Head of caudate nucleus (tissue), 42 donors: ENCODE results near the gene C19orf85.
"Not testable (repeated sequence)": the region's sequence is repeated elsewhere in the genome, so short reads cannot be mapped to it uniquely, and the experiment has no call there.

Experiments
- DNase-seq, 42 donors: peaks; one replicate each; pipeline versions ENCODE4 v3.0.0 to v3.0.0-alpha.2; 2020 to 2021; ENCODE audit warnings: mixed read lengths in 7 of 42
- intact Hi-C: fragments of 100-400 bp; cut with DNase I; formaldehyde crosslinking; loops from one replicate; pipeline ENCODE4 v1.15.0; 2022

The C19orf85 gene

DNA sequence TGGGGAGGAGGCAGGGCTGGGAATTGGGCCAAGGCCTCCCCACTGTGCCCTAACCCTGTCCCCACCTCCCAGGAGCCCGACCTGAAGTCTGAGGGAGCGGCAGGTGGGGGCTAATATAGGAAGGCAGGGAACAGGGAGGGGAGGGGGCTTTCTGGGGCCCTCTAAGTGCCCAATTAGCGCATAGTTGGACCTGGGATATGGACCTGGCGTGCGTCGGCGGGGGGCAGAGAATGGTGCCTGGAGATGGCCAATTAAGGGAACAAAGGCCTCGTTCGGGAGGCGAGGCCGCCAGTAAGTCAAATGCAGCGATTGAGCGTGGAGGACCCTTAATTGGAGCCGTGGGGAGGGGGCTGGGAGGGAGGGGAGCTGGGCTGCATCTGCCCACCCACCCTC, at the start of gene C19orf85:
TSS of gene C19orf85 (minus strand) at position 90 of the 393 bp plus-strand sequence. CDS start 197 bp downstream, outside the sequence.
- intact Hi-C loops = loop anchor here (5.0 kb wide), 1 partner anchor 38 kb away; no protein-coding TSS in a partner anchor
- no peak for DNase-seq

DNA sequence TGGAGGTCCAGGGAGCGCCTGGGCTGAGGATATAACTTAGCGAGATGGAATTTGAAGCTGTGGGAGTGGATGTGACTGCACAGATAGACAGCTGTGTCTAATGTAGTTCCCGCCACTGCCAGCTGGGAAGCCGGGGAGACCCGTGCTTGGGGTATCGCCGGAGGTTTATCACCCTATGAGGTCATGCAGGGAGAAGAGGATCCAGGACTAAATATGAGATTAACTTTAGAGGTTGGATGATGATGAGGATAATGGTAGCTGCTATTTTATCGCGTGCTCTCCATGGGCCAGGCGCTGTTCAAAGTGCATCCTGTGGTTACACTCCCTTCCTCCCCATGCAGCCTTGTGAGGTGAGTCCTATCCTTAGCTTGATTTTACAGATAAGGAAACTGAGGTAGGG, 43.6 kb upstream of the C19orf85 start:
- intact Hi-C loops = no loop called here
- no peak for DNase-seq

DNA sequence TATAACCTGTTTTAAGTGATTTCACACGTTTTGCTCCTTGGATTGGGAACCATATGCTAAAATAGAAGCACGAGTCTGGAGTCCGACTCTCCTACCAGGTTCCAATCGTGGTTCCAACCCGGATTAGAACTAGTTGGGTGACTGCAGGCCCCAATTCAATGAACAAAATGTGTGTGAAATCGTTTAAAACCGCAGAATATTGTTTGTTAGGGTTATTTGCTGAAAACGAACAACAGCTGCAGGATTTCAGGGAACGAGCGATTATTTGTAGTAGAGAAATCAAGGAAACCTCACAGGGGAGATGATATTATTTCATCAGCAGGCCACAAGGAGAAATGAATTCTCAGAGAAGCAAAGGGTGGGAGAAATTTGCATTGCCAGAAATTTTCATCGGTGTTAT, 40.4 kb upstream of the C19orf85 start:
- DNase-seq = no peak
- intact Hi-C loops = loop anchor here (5.0 kb wide), 2 partner anchors 38 to 363 kb away; no protein-coding TSS in a partner anchor

DNA sequence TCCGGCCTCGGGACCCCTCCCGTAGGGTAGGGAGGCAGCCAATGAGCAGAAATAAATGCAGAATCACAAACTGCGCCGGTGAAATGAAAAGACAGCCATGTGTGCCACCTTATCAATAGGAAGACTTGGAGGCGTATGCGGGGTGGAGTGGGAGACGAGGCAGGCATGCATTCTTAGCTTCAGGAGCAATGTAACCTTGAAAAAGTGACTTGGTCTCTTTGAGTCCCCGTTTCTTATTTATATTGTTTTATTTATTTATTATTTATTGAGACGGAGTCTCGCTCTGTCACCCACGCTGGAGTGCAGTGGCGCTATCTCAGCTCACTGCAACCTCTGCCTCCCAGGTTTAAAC, 39.7 kb upstream of the C19orf85 start:
- no peak for DNase-seq
- intact Hi-C loops = loop anchor here (5.0 kb wide), 2 partner anchors 37 to 362 kb away; no protein-coding TSS in a partner anchor

DNA sequence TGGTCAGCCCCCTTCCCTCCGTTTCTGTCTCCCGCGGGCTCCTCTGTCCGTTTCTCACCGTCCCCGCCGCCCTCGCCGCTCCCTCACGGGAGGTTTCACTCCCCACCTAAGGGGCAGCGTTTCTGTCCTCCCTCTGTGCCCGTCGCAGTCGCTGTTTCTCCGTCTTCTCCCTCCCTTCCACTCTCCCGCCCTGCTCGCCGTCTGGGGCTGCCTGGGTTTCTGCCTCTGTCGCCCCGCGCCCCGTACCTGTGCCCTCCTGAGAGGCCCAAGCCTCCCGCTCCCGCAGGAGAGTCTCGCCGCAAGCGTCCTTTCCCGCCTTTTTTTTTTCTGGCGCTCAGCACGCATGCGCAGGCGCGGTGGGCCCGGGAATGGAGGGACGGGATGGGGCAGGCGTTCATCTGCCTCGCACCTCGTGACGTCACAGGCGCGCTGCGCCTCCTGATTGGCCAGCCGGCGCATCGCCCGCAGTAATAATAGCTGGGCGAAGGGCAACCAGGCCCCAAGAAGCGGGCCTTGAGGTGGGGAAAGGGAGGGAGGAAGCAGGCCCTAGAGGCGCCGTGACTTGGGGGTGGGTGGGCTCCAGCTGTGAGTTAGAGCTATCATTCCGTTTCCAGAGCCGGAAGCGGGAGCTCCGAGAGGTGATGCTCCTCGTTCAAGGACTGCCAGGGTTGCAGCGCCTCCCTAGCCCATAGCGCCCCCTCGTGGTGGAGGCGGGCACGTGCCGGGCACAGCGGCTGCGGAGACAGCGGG, 39.1 kb upstream of the C19orf85 start:
- intact Hi-C loops = loop anchor here (5.0 kb wide), 2 partner anchors 36 to 361 kb away; no protein-coding TSS in a partner anchor

DNA sequence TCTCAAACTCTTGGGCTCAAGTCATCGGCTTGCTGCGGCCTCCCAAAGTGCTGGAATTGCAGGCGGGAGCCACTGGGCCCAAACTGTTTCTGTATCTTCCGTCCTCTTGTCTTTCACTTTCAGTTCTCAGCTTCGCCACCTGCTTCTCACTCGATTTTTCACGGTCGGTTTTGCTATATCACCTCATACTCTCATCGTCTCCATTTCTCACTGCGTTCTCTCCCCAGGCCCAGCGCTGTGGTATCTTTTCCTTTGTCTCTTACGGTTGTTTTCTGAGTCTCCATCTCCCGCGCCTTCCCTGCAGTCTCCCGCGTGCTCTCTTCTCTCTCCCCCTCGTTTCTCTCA, 38.6 kb upstream of the C19orf85 start:
- intact Hi-C loops = loop anchor here (5.0 kb wide), 2 partner anchors 36 to 361 kb away; no protein-coding TSS in a partner anchor
- DNase-seq = no peak

More for the DNA sequence above, 39.1 kb upstream of the C19orf85 start:
- DNase-seq = peak; percentile 91 to 99 (median 96)

DNA sequence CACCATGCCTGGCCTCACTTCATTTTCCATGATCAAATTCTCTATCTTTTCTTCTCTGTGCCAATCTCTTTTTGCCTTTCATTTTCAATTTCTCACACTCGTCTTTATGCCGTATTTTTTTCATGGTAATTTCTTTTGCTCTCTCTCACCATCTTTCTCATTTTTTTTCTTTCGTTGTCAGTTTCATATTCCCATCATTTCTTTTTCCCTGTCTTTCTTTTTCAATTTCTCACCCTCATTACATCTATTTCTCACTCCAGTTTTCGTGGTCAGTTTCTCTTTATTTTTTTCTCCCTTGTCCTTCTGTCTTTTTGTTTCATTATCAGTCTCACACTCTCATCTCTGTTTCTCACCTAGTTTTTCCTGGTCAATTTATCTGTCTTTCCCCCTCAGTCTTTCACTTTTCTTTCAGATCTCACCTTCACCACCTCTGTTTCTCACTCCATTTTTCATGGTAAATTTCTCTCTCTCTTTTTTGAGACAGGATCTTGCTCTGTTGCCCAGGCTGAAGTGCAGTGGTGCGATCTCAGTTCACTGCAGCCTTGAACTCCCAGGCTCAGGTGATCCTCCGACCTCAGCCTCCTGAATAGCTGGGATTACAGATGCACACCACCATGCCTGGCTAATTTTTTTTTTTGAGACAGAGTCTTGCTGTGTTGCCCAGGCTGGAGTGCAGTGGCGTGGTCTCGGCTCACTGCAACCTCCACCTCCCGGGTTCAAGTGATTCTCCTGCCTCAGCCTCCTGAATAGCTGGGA, 37.8 kb upstream of the C19orf85 start:
- no peak for DNase-seq
- intact Hi-C loops = loop anchor here (5.0 kb wide), 2 partner anchors 35 to 360 kb away; no protein-coding TSS in a partner anchor

DNA sequence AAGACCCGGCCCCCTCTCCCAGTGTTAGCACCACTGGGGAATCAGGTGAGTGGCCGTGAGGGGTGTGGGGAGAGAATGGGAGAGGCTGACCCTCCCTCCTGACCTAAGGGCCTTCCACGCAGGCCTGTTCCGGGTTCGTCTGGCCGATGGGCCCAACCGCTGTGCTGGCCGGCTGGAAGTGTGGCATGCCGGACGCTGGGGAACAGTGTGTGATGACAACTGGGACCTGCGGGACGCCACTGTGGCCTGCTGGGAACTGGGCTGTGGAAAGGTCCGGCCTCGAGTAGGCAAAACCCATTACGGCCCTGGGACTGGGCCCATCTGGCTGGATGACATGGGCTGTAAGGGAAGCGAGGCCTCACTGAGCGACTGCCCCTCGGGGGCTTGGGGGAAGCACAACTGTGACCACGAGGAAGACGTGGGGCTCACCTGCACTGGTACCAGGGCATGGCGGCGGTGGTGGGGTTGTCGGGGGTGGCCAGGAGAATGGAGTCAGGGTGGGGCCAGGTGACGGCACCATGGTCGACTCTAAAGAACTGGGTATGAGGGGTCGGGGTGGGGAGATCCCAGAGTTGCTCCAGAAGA, 35.9 kb upstream of the C19orf85 start:
- intact Hi-C loops = loop anchor here (5.0 kb wide), 2 partner anchors 33 to 358 kb away; no protein-coding TSS in a partner anchor
- no peak for DNase-seq

DNA sequence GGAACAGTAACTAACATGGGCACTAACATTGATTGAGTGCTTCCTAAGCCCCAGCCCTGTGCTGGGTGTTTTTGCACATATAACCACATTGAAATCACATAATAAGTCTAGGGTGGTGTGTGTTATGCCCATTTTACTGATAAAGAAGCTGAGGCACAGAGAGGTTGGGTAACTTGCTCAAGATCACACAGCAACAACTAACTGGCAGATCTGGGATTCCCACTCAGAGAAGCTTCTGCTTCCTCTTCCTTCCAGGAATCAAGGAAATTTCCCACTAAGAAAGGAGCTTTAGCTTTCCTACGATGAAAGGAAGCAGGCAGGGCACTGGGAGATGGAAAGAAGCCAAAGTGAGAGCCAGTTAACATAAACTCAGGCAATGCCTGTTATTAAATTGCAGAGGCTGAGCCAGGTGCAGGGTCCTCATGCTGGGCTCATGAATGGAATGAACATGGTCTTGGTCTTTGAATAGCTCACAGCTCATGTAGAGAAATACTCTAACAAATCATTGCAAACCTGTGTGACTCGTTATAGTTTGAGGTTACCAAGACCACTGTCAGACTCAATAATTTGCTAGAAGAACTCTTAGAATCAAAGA, 33.8 kb upstream of the C19orf85 start:
- DNase-seq = no peak
- intact Hi-C loops = no loop called here

DNA sequence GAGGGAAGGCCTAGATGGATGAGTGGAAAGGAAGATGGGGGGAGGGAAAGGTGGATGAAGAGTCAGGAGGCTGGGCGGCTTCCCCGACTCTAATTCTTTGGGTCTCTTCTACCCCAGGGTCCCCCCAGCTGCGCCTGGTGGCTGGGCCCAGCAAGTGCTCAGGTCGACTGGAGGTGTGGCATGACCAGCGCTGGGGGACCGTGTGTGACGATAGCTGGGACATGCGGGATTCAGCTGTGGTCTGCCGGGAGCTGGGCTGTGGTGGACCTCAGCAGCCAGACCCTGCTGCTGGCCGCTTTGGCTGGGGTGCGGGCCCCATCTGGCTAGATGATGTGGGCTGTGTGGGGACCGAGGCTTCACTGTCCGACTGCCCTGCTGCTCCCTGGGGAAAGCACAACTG, 33.2 kb upstream of the C19orf85 start:
- intact Hi-C loops = no loop called here

DNA sequence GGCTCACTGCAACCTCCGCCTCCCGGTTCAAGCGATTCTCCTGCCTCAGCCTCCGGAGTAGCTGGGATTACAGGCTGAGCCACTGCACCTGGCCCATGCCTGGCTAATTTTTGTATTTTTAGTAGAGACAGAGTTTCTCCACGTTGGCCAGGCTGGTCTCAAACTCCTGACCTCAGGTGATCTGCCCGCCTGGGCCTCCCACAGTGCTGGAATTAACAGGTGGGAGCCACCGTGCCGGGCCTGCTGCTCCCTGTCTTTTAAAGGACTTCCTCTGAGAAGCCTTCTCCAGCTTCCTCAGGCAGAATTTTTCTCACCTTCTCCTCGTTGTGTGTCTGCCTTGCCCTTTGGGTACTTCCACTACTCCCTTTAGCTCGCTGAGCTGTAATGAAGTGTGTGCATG, 32.3 kb upstream of the C19orf85 start:
- DNase-seq, intact Hi-C loops: not testable (repeated sequence)

More for the DNA sequence above, 33.2 kb upstream of the C19orf85 start:
- no peak for DNase-seq

DNA sequence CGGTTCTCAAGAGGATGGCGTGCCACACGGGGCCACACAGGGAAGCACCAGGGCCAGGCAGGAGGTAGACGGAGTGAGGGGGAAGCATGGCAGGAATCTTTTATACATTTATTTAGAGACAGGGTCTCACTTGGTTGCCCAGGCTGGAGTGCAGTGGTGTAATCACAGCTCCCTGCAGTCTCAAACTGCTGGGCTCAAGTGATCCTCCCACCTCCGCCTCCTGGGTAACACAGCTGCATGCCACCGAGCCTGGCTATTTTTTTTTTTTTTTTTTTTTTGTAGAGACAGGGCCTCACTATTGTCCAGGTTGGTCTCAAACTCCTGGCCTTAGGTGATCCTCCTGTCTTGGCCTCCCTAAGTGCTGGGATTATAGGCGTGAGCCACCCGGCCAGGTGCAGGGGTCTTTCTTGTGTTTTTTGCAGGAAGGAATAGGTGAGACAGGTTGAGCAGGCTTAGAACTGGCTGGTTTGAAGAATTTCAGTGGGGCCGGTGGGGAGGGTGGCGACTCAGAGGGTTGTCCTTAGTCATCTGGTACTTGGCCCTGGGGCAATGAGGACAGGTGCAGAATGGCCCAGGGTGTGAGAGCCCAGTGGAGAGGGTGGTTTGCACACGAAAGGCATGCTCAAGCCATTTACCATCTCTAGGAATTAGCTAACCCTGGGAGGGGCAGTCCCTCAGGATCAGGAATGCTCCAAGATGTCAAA, 31.2 kb upstream of the C19orf85 start:
- intact Hi-C loops = no loop called here
- no peak for DNase-seq

DNA sequence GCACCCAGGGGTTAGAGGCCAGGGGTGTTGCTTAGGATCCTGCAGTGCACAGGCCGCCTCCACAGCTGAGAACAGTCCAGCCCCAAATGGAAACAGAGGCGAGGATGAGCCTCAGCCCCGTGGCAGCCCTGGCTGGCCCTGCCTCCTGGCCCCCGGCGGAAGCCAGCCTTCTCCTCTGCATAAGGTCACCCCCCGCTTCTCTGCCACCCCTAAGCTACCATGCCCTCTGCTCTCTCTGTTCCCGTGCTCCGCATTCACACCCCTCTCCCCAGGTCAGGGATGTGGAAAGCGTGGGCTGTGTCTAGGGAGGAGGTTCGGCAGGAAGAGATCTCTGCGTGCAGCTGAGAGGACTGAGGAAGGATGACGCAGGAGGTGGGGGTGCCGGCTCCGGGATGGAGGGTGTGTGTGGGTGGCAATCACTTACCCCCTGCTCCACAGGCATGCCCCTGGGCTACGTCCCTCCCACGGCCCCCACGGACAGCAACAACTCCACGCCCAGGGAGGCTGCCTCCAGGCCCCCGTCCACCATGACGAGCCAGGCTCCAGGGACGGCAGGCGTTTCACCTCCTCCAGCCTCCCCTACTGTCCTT, 29.7 kb upstream of the C19orf85 start:
- peak in 40 of 42 donors; percentile 36 to 85 (median 70) for DNase-seq
- intact Hi-C loops = no loop called here

DNA sequence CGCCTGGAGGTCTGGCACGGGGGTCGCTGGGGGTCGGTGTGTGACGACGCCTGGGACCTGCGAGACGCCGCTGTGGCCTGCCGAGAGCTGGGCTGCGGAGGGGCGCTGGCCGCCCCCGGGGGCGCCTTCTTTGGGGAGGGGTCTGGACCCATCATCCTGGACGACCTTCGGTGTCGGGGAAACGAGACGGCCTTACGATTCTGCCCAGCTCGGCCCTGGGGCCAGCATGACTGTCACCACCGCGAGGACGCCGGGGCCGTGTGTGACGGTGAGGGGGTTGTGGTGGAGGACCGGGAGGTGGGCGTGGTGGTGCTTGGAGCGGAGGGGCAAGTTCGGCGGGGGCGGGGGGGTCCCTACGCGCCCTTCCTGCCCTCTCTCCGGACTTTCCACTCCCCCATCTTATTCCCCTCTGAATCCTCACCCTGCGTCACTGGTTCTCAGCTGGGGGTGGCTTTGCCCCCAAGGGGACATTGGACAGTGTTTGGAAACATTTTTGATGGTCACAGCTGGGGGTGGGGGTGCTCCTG, 29.2 kb upstream of the C19orf85 start:
- DNase-seq = no peak
- intact Hi-C loops = no loop called here

DNA sequence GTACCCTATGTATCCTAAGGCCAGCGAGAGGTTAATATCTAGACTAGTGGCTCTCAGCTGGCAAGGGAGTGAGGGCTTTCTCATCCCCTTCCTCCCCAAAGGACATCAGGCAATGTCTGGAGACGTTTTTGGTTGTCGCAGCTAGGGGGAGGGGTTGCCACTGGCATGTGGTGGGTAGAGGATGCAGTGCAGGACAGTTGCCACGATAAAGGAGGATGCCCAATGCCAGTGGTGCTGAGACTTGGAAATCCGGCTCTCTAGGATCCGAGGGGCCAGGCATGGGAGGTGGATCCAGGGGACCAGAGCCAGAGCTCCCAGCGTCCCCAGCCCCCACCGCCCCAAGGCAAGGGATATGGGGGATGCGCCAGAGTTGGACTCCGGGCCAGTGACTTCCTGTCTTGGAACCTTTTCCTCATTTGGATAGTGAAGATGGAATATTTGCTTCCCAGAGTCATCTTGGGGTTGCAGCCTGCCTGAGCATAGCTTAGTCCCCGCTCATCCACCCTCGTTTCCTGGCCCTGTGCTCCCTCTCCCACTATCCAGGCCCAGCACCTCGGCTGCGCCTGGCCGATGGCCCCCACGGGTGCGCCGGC, 28.6 kb upstream of the C19orf85 start:
- DNase-seq = no peak
- intact Hi-C loops = no loop called here

DNA sequence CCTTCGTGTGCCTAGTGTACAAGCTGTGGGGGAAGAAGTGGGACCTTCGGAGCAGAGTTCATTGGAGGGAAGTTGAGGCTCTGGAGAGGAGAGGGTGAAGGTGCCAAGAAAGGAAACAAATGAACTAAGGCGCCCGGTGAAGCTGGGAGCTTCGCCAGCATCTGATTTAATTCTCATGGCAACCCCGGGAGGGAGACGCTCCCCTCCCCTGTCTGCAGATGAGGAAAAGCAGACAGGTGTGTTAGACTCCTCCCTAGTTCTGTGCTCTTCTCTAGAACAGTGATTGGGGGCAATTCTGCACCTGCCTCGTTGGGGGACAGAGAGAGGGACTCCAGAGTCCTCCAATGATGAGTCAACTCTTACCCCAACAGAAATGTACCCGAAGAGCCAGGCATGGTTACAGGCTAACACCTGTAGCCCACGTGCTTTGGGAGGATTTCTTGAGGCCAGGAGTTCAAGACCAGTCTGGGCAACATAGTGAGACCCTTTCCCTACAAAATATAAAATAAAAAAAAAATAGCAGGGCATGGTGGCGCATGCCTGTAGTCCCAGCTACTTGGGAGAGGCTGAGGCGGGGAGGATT, 27.9 kb upstream of the C19orf85 start:
- intact Hi-C loops = no loop called here
- DNase-seq = peak in 23 of 42 donors; percentile 29 to 82 (median 57)
